NCI-H146 treated with DMSO at 0.1 percent for 48 hours (cell line): ENCODE results near the gene KANSL2.
A peak's percentile ranks its signal among the peaks of the same experiment; 100 is the strongest.
"Not testable (repeated sequence)": the region's sequence is repeated elsewhere in the genome, so short reads cannot be mapped to it uniquely, and the experiment has no call there.

Source experiments
- DNase-seq: peaks from one replicate; lab custom pipeline; 2025; ENCODE audit not compliant: unreplicated experiment; lab: John Stamatoyannopoulos, UW

The KANSL2 gene

GRCh38 chr12:48681710-48682532 lies at the start of gene KANSL2:
Gene KANSL2, minus strand, starts transcription at chr12:48682238. Its CDS starts 606 bp downstream, at chr12:48681632.
- DNase-seq = peak; percentile 97

GRCh38 chr12:48728807-48729206 lies 46.8 kb upstream of the KANSL2 start:
- no peak for DNase-seq

GRCh38 chr12:48720737-48721136 lies 38.7 kb upstream of the KANSL2 start:
- DNase-seq = not testable (repeated sequence)

GRCh38 chr12:48720171-48720570 lies 38.1 kb upstream of the KANSL2 start:
- DNase-seq = not testable (repeated sequence)

- not testable (repeated sequence) for DNase-seq
Observed at GRCh38 chr12:48719002-48719401, 37.0 kb upstream of the KANSL2 start.

- no peak for DNase-seq
Observed at GRCh38 chr12:48717252-48717695, 35.2 kb upstream of the KANSL2 start.

GRCh38 chr12:48716493-48717251 lies 34.6 kb upstream of the KANSL2 start, which contains the start of gene CCNT1:
Gene CCNT1, minus strand, starts transcription at chr12:48716707. Its CDS starts 32 bp downstream, at chr12:48716675.
- DNase-seq = peak; percentile 99

- DNase-seq = no peak
Observed at GRCh38 chr12:48716168-48716492, 34.1 kb upstream of the KANSL2 start.

- DNase-seq = no peak
Observed at GRCh38 chr12:48712209-48712608, 30.2 kb upstream of the KANSL2 start.

- not testable (repeated sequence) for DNase-seq
Observed at GRCh38 chr12:48698822-48699221, 16.8 kb upstream of the KANSL2 start.

- DNase-seq = no peak
Observed at GRCh38 chr12:48696626-48697025, 14.6 kb upstream of the KANSL2 start.

GRCh38 chr12:48695859-48696258 lies 13.8 kb upstream of the KANSL2 start:
- no peak for DNase-seq

GRCh38 chr12:48694038-48694437 lies 12.0 kb upstream of the KANSL2 start:
- DNase-seq = no peak

GRCh38 chr12:48693572-48693971 lies 11.5 kb upstream of the KANSL2 start:
- no peak for DNase-seq

- DNase-seq = no peak
Observed at GRCh38 chr12:48691826-48692487, 9.9 kb upstream of the KANSL2 start.

GRCh38 chr12:48690990-48691389 lies 9.0 kb upstream of the KANSL2 start:
- no peak for DNase-seq

- no peak for DNase-seq
Observed at GRCh38 chr12:48690436-48690835, 8.4 kb upstream of the KANSL2 start.

GRCh38 chr12:48688836-48689235 lies 6.8 kb upstream of the KANSL2 start:
- DNase-seq = no peak

- no peak for DNase-seq
Observed at GRCh38 chr12:48687592-48687991, 5.6 kb upstream of the KANSL2 start.

- DNase-seq = no peak
Observed at GRCh38 chr12:48686615-48687334, 4.7 kb upstream of the KANSL2 start.

- DNase-seq = no peak
Observed at GRCh38 chr12:48686037-48686595, 4.1 kb upstream of the KANSL2 start.
